Measurements from ENCODE around the gene ATXN7. TPM values are rescaled to one million over a fixed set of nuclear protein-coding genes. Genes with fewer than 3 reads are reported as not detected.

ATXN7 gene
- total RNA-seq, 2 experiments from 2014 or later: 289 to 304 TPM

- Histone ChIP-seq H3K27ac (ENCODE audit: low read depth in 1 of 2, low read length in 2 of 2) (no peak overlapping the region), H3K27me3 (ENCODE audit: control insufficient read depth in 1 of 2, insufficient read depth in 2 of 2, low read length in 2 of 2) (no peaks in the 10 kb centered on the region), H3K4me1 (ENCODE audit: insufficient read depth, low read length) (no peaks in the 10 kb centered on the region), H3K36me3 (ENCODE audit: insufficient read depth, low read length) (no peaks in the 10 kb centered on the region), H3K9me3 (ENCODE audit: control insufficient read depth in 1 of 2, insufficient read depth in 1 of 2, low read length in 2 of 2) (no peaks in the 10 kb centered on the region), H3K4me3 (ENCODE audit: low read length) (no peak overlapping the region)
- ChIA-PET POLR2A (no interaction called here), CTCF (no interaction called here)
- DNase-seq (no peak), ATAC-seq (ENCODE audit: poor library complexity) (no peak)
- H3K36me3 Mint-ChIP-seq (ENCODE audit: low read depth): peaks cover 36% of the 10 kb centered on the region
- H3K27me3 Mint-ChIP-seq: no peaks in the 10 kb centered on the region
- no peak for TF ChIP-seq CTCF (IDR thresholded peaks at IDR 0.05)
- no peaks in the 10 kb centered on the region for H3K9me3 Mint-ChIP-seq
- H3K4me1 Mint-ChIP-seq (ENCODE audit: low read depth): peaks cover 30% of the 10 kb centered on the region
- no peak overlapping the region for H3K4me3 Mint-ChIP-seq
- H3K27ac Mint-ChIP-seq: no peak overlapping the region
- intact Hi-C loops (cut with DNase I, micrococcal nuclease): no loop called here
Observed at GRCh38 chr3:63853106-63853505, 10.6 kb upstream of the ATXN7 start.

GRCh38 chr3:63855333-63855940, 8.2 kb upstream of the ATXN7 start:
- H3K36me3 Mint-ChIP-seq (ENCODE audit: low read depth): peaks cover 31% of the 10 kb centered on the region
- CTCF ChIA-PET: no interaction called here
- H3K36me3 ChIP-seq (ENCODE audit: insufficient read depth, low read length): no peaks in the 10 kb centered on the region
- H3K4me3 Mint-ChIP-seq: no peak overlapping the region
- TF ChIP-seq CTCF (IDR thresholded peaks at IDR 0.05): no peak
- H3K27ac Mint-ChIP-seq: peak overlapping the region; percentile 29
- no peak overlapping the region for H3K4me3 ChIP-seq (ENCODE audit: low read length)
- no peaks in the 10 kb centered on the region for H3K9me3 ChIP-seq (ENCODE audit: control insufficient read depth in 1 of 2, insufficient read depth in 1 of 2, low read length in 2 of 2)
- no peaks in the 10 kb centered on the region for H3K27me3 Mint-ChIP-seq
- no peaks in the 10 kb centered on the region for H3K27me3 ChIP-seq (ENCODE audit: control insufficient read depth in 1 of 2, insufficient read depth in 2 of 2, low read length in 2 of 2)
- H3K4me1 Mint-ChIP-seq (ENCODE audit: low read depth): peaks cover 50% of the 10 kb centered on the region
- ATAC-seq (ENCODE audit: poor library complexity): no peak
- DNase-seq: no peak
- no peaks in the 10 kb centered on the region for H3K9me3 Mint-ChIP-seq
- no peak overlapping the region for H3K27ac ChIP-seq (ENCODE audit: low read depth in 1 of 2, low read length in 2 of 2)
- POLR2A ChIA-PET: no interaction called here
- intact Hi-C loops (cut with DNase I, micrococcal nuclease): no loop called here
- H3K4me1 ChIP-seq (ENCODE audit: insufficient read depth, low read length): peaks cover 10% of the 10 kb centered on the region

GRCh38 chr3:63857311-63857710, 6.4 kb upstream of the ATXN7 start:
- TF ChIP-seq CTCF (IDR thresholded peaks at IDR 0.05): no peak
- ATAC-seq (ENCODE audit: poor library complexity) (no peak), DNase-seq (no peak)
- H3K36me3 ChIP-seq (ENCODE audit: insufficient read depth, low read length): no peaks in the 10 kb centered on the region
- Mint-ChIP-seq H3K4me1 (ENCODE audit: low read depth) (peaks cover 69% of the 10 kb centered on the region), H3K27me3 (no peaks in the 10 kb centered on the region), H3K9me3 (no peaks in the 10 kb centered on the region), H3K27ac (peak overlapping the region; percentile 6), H3K4me3 (no peak overlapping the region), H3K36me3 (ENCODE audit: low read depth) (peaks cover 16% of the 10 kb centered on the region)
- no peak overlapping the region for H3K4me3 ChIP-seq (ENCODE audit: low read length)
- POLR2A ChIA-PET: no interaction called here
- CTCF ChIA-PET: no interaction called here
- H3K4me1 ChIP-seq (ENCODE audit: insufficient read depth, low read length): peaks cover 13% of the 10 kb centered on the region
- H3K9me3 ChIP-seq (ENCODE audit: control insufficient read depth in 1 of 2, insufficient read depth in 1 of 2, low read length in 2 of 2): no peaks in the 10 kb centered on the region
- no peak overlapping the region for H3K27ac ChIP-seq (ENCODE audit: low read depth in 1 of 2, low read length in 2 of 2)
- no peaks in the 10 kb centered on the region for H3K27me3 ChIP-seq (ENCODE audit: control insufficient read depth in 1 of 2, insufficient read depth in 2 of 2, low read length in 2 of 2)
- intact Hi-C loops (cut with DNase I, micrococcal nuclease): no loop called here

Data from CD4-positive, alpha-beta T cell (primary cell).